Amniotic epithelial cell (primary cell): ENCODE results near the gene TRA2B.

Source experiments
- DNase-seq: peaks from one replicate; pipeline ENCODE4 v3.0.0-alpha.2; 2010; ENCODE audit warnings: low read depth

TRA2B gene

DNA sequence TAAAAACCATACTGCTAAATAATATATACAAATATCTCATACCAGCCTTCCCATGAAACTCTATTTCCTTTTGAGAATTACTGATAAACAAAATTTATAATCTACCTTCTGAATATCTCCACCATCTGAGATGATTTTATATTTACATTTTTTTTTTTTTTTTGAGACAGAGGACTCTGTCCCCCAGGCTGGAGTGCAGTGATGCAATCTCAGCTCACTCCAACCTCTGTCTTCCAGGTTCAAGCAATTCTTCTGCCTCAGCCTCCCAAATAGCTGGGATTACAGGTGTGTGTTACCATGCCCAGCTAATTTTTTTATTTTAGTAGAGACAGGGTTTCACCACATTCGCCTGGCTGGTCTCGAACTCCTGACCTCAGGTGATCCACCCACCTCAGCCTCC is 70.2 kb downstream of the TRA2B start:
- DNase-seq, result no peak

- DNase-seq, result no peak
Observed at GRCh38 chr3:185866995-185867394, 70.8 kb downstream of the TRA2B start.

DNA sequence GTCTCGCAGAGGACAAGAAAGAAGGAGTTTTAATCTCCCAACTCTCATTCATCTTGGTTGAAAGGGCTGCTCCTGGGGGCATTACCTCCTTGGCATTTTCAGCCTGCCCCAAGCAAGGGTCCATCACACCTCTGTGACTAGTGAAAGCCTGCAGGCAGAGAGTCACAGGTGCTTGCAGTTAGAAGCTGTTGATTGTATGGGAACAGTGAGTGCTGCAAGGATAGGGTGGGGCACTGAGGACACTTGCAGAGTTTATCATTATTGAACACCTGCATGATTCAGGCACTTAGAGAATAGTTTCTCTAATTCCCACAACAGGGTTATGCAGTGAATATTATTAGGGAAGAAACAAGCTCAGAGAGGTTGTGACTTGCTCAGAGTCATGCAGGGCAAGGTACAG is 71.3 kb downstream of the TRA2B start:
- DNase-seq, result no peak
